8988T (cell line): ENCODE results near the gene BRPF1.
A peak's percentile ranks its signal among the peaks of the same experiment; 100 is the strongest.

Experiments
- DNase-seq: peaks from one replicate; pipeline ENCODE4 v3.0.0; 2011

BRPF1 gene

GRCh38 chr3:9791790-9792404, 60.4 kb downstream of the BRPF1 start:
- DNase-seq: no peak

GRCh38 chr3:9792405-9793160, 61.0 kb downstream of the BRPF1 start, which contains the start of the genes ARPC4 and TADA3:
TSS of gene ARPC4 (plus strand) at chr3:9793082. CDS start at chr3:9793122, 40 bp downstream.
TSS of gene TADA3 (minus strand) at chr3:9792473. CDS start at chr3:9791466, 1,007 bp downstream.
- peak; percentile 86 for DNase-seq

DNA sequence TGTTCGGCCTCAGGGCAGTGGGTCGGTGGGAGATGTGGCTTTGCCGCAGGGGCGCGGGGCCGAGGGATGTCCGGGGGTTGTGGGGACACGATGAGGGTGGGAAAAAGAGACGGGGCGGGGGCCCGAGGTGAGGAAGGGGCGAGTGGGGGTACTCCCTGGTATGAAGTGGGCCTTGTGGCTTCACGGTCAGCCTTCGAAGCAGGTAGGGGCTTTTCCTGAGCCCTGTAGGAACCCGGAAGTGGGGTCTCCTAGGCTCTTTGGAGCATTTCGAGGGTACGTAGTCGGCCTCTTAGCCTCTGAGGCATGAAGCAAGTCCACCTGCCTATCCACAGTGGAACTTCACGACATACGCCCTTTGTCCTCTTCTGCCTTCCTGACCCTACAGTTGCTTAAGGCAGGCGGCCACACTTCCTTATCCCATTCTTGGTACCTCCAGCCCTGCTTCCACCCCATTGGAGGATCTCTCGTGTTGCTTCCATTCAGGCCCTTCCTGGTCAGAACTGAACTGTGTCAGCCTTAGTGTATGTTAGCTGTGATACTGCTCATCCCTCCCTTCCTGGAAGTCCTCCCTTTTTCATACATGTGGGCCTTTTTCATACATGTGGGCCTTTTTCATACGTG, 61.7 kb downstream of the BRPF1 start:
- no peak for DNase-seq

DNA sequence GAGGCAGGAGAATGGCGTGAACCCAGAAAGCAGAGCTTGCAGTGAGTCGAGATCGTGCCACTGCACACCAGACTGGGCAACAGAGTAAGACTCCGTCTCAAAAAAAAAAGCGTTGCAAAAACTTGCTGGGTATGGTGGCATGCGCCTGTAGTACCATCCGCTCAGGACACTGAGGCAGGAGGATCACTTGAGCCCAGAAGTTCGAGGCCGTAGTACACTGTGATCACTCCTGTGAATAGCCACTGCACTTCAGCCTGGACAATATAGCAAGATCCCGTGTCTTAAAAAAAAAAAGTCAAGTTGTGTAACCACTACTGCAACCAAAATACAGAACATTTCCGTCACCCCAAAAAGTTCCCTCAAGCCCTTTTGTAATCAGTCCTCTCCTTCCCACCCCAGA, 62.9 kb downstream of the BRPF1 start:
- DNase-seq: no peak

DNA sequence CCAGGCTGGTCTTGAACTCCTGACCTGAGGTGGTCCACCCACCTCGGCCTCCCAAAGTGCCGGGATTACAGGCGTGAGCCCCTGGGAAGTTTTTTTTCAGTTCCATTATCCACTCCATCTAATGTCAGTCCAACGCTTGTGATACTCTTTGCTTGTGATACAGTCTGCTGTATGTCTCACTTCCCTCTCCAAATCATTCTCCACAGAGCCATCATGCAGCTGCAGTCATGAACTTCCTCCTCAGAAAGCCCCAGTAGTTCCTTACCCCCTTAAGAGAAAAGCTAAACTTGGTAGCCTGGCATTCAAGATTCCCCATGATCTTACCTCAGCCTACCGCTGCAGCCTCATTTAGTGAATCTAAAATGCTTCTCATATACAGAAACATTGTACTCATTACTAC, 63.7 kb downstream of the BRPF1 start:
- no peak for DNase-seq

GRCh38 chr3:9797196-9797945, 65.8 kb downstream of the BRPF1 start:
- no peak for DNase-seq
